ENCODE measurements around the gene PKD1L1.

DNA sequence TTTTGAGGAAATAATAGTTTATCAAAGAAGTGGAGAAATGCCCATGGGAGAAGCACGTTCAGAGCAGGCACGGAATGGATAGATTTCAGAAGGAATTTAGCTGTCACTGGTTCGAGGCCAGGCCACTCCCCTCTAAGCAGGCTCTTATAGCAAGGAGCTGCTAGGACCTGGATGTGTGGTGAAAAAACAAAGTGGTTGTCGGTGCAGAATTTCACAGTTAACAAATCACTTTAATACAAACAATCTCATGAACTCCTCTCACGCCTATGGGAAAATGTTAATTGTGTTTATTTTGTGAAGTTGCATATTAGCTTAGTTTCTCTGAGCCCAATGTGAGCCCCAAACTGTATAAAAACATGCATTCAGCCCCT lies 176.3 kb downstream of the PKD1L1 start:
- TF ChIP-seq EZH2phosphoT487 (IDR thresholded peaks at IDR 0.05; ENCODE audit: borderline replicate concordance, low read depth) (no peak), GABPA (IDR thresholded peaks at IDR 0.05; ENCODE audit: low read depth) (no peak)
- TF ChIP-seq, protein P1, sequence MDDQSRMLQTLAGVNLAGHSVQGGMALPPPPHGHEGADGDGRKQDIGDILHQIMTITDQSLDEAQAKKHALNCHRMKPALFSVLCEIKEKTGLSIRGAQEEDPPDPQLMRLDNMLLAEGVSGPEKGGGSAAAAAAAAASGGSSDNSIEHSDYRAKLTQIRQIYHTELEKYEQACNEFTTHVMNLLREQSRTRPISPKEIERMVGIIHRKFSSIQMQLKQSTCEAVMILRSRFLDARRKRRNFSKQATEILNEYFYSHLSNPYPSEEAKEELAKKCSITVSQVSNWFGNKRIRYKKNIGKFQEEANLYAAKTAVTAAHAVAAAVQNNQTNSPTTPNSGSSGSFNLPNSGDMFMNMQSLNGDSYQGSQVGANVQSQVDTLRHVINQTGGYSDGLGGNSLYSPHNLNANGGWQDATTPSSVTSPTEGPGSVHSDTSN (IDR thresholded peaks at IDR 0.05), result no peak
- TF ChIP-seq, protein P2, sequence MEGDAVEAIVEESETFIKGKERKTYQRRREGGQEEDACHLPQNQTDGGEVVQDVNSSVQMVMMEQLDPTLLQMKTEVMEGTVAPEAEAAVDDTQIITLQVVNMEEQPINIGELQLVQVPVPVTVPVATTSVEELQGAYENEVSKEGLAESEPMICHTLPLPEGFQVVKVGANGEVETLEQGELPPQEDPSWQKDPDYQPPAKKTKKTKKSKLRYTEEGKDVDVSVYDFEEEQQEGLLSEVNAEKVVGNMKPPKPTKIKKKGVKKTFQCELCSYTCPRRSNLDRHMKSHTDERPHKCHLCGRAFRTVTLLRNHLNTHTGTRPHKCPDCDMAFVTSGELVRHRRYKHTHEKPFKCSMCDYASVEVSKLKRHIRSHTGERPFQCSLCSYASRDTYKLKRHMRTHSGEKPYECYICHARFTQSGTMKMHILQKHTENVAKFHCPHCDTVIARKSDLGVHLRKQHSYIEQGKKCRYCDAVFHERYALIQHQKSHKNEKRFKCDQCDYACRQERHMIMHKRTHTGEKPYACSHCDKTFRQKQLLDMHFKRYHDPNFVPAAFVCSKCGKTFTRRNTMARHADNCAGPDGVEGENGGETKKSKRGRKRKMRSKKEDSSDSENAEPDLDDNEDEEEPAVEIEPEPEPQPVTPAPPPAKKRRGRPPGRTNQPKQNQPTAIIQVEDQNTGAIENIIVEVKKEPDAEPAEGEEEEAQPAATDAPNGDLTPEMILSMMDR (IDR thresholded peaks at IDR 0.05), result no peak
- TF ChIP-seq, protein P3, sequence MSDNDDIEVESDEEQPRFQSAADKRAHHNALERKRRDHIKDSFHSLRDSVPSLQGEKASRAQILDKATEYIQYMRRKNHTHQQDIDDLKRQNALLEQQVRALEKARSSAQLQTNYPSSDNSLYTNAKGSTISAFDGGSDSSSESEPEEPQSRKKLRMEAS (IDR thresholded peaks at IDR 0.05; ENCODE audit: low read depth), result no peak

Measured in SK-N-SH (cell line).